Mesenchymal stem cell (in vitro differentiated cells and primary cell): ENCODE measurements around the gene ALG9.

Experiments
- DNase-seq: peaks from one replicate; pipeline ENCODE4 v3.0.0-alpha.2; 2013
- H2AFZ ChIP-seq: one replicate; pipeline ENCODE4 v1.6.1; 2013; ENCODE audit warnings: low read depth, mild to moderate bottlenecking, control low read depth, inconsistent platforms, low read length, moderate library complexity
- H2AK5ac ChIP-seq: 2 replicates; pipeline ENCODE4 v1.6.1; 2013; ENCODE audit warnings: low read length, moderate library complexity, mild to moderate bottlenecking, inconsistent platforms; ENCODE audit not compliant: severe bottlenecking
- H2BK120ac ChIP-seq: one replicate; pipeline ENCODE4 v1.6.1; 2013; ENCODE audit warnings: low read depth, mild to moderate bottlenecking, inconsistent platforms, low read length, moderate library complexity
- H2BK12ac ChIP-seq, 2 experiments: one replicate each; pipeline ENCODE4 v1.6.1; 2013; ENCODE audit warnings: inconsistent platforms in 2 of 2, low read length in 2 of 2, mild to moderate bottlenecking in 2 of 2, moderate library complexity in 2 of 2, control low read depth in 1 of 2
- H2BK15ac ChIP-seq: one replicate; pipeline ENCODE4 v1.6.1; 2013; ENCODE audit warnings: mild to moderate bottlenecking, low read depth, inconsistent platforms; ENCODE audit not compliant: poor library complexity, severe bottlenecking
- H2BK5ac ChIP-seq: 2 replicates; pipeline ENCODE4 v1.6.1; 2013; ENCODE audit warnings: low read depth, mild to moderate bottlenecking, low read length, control low read depth, inconsistent platforms; ENCODE audit not compliant: poor library complexity, severe bottlenecking
- H3K14ac ChIP-seq, 2 experiments: one replicate each; pipeline ENCODE4 v1.6.1; 2013; ENCODE audit warnings: inconsistent platforms in 2 of 2, low read length in 2 of 2, control low read depth in 1 of 2, mild to moderate bottlenecking in 1 of 2, moderate library complexity in 1 of 2
- H3K18ac ChIP-seq, 2 experiments: one replicate each; pipeline ENCODE4 v1.6.1; 2013; ENCODE audit warnings: inconsistent platforms in 2 of 2, low read length in 2 of 2, control low read depth in 1 of 2, low read depth in 1 of 2, mild to moderate bottlenecking in 1 of 2
- H3K23ac ChIP-seq, 2 experiments: one replicate each; pipeline ENCODE4 v1.6.1; 2013; ENCODE audit warnings: inconsistent platforms in 2 of 2, low read length in 2 of 2, mild to moderate bottlenecking in 2 of 2, moderate library complexity in 2 of 2, control low read depth in 1 of 2
- H3K27ac ChIP-seq: 2 replicates; pipeline ENCODE4 v1.5.1; 2013; ENCODE audit warnings: mild to moderate bottlenecking, moderate library complexity, low read length, control low read depth, inconsistent platforms; ENCODE audit not compliant: poor library complexity, severe bottlenecking
- H3K27me3 ChIP-seq, 2 experiments: 2 replicates each; pipeline versions ENCODE4 v1.6.1 to v1.7.0; 2013; ENCODE audit warnings: low read length in 2 of 2, mild to moderate bottlenecking in 2 of 2, moderate library complexity in 2 of 2, control low read depth in 1 of 2, inconsistent platforms in 1 of 2; ENCODE audit not compliant: control insufficient read depth in 1 of 2, insufficient read depth in 1 of 2
- H3K36me3 ChIP-seq, 2 experiments: 2 replicates each; pipeline versions ENCODE4 v1.6.1 to v1.7.0; 2013; ENCODE audit warnings: low read length in 2 of 2, control low read depth in 1 of 2, inconsistent platforms in 1 of 2, low read depth in 1 of 2, mild to moderate bottlenecking in 1 of 2; ENCODE audit not compliant: insufficient read depth in 2 of 2, control insufficient read depth in 1 of 2
- H3K4ac ChIP-seq, 2 experiments: one replicate each; pipeline ENCODE4 v1.6.1; 2013; ENCODE audit warnings: inconsistent platforms in 2 of 2, low read length in 2 of 2, mild to moderate bottlenecking in 2 of 2, moderate library complexity in 2 of 2, control low read depth in 1 of 2, low read depth in 1 of 2
- H3K4me1 ChIP-seq: 2 replicates; pipeline ENCODE4 v1.6.1; 2013; ENCODE audit warnings: low read depth, low read length, control low read depth; ENCODE audit not compliant: control insufficient read depth, insufficient read depth
- H3K4me2 ChIP-seq: 2 replicates; pipeline ENCODE4 v1.6.1; 2013; ENCODE audit warnings: low read length, mild to moderate bottlenecking, inconsistent platforms; ENCODE audit not compliant: poor library complexity, severe bottlenecking
- H3K4me3 ChIP-seq, 2 experiments: 2 replicates each; pipeline versions ENCODE4 v1.5.1 to v1.7.0; 2013; ENCODE audit warnings: low read length in 2 of 2, mild to moderate bottlenecking in 2 of 2, control low read depth in 1 of 2, low read depth in 1 of 2; ENCODE audit not compliant: insufficient read depth in 1 of 2
- H3K79me1 ChIP-seq: replicated peaks from 2 replicates; pipeline ENCODE4 v1.6.1; 2013; ENCODE audit warnings: mild to moderate bottlenecking, control low read depth, low read length, inconsistent platforms; ENCODE audit not compliant: poor library complexity, severe bottlenecking
- H3K9ac ChIP-seq: 2 replicates; pipeline ENCODE4 v1.7.0; 2013; ENCODE audit warnings: mild to moderate bottlenecking, low read length, moderate library complexity
- H3K9me3 ChIP-seq: 2 replicates; pipeline ENCODE4 v1.7.0; 2013; ENCODE audit warnings: mild to moderate bottlenecking, low read length; ENCODE audit not compliant: control insufficient read depth
- H4K8ac ChIP-seq: one replicate; pipeline ENCODE4 v1.6.1; 2013; ENCODE audit warnings: inconsistent platforms, mild to moderate bottlenecking, low read length, moderate library complexity
- H4K91ac ChIP-seq: one replicate; pipeline ENCODE4 v1.6.1; 2013; ENCODE audit warnings: mild to moderate bottlenecking, low read length, inconsistent platforms
- WGBS: methylation state at CpG from one replicate; pipeline ENCODE4 v1.1.7; 2013; ENCODE audit warnings: mixed read lengths; 5-methylcytosine and 5-hydroxymethylcytosine counted together

ALG9 gene

DNA sequence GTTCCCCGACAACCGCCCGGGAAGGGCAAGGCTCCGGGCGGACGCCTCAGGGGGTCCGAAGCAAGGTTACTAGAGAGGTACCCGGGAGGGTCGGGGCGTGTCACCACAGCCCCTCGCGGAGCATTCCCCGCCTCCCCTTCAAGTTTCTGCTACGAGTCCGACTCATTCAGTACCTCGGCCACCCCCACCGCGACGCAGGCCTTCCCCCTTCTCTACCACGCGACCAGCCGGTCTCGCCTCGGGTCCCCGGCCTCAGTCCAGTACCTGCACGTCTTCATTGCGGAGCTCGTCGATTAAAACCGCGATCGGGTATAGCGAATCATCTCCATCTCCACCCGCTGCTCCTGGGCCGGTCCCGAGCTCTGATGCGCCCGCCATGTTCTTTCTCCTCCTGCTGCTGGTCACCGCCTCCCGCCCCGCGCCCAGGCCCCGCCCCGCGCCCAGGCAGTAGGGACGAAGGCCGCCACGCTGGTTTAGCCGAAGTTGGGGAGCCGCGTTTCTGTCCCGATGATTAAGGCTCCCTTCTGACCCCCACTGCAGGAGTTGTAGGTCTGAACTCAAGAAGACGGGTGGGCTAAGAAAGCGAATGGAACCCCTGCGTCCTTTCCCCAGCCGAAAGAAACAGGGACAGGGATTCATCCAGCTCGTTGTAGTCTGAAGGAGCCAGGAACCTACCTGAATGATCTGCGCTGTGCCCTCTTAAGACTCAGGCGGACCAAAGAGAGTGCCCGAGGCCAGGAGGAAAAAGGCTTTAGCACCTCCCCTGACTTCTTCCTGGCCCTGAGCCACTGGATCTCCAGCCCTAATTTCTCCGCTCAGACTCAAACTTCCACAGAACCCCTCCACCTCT is 105.2 kb downstream of the ALG9 start, which contains the start of gene PPP2R1B:
TSS of gene PPP2R1B (minus strand) at position 406 of the 850 bp plus-strand sequence. CDS start at position 378, 28 bp downstream.
- peak within 1 kb of the TSS; percentile 36 to 76 for H3K14ac ChIP-seq
- H3K18ac ChIP-seq, result peak within 1 kb of the TSS; percentile 79 to 92
- no peaks in the 10 kb centered on the region for H3K4me1 ChIP-seq
- peak within 1 kb of the TSS; percentile 22 for H2BK5ac ChIP-seq
- H2BK120ac ChIP-seq, result peak within 1 kb of the TSS; percentile 27
- peak within 1 kb of the TSS; percentile 74 to 95 for H3K4me3 ChIP-seq
- H2BK12ac ChIP-seq, result no peak within 1 kb of the TSS
- no peaks in the 10 kb centered on the region for H3K27me3 ChIP-seq
- H3K79me1 ChIP-seq, result peaks cover 13% of the 10 kb centered on the region
- H3K27ac ChIP-seq, result peak within 1 kb of the TSS; percentile 79
- H3K4ac ChIP-seq, result peak within 1 kb of the TSS; percentile 5 to 80
- no peaks in the 10 kb centered on the region for H3K9me3 ChIP-seq
- WGBS, result under 1% methylated on average over 61 of the region's 61 CpGs
- peak within 1 kb of the TSS; percentile 72 for H2AFZ ChIP-seq
- H4K91ac ChIP-seq, result peak within 1 kb of the TSS; percentile 75
- peaks cover 12 to 33% of the 10 kb centered on the region in 2 experiments for H3K36me3 ChIP-seq
- no peak within 1 kb of the TSS for H2AK5ac ChIP-seq
- peak within 1 kb of the TSS; percentile 92 for H3K9ac ChIP-seq
- peak within 1 kb of the TSS; percentile 99 for H2BK15ac ChIP-seq
- H3K4me2 ChIP-seq, result peak within 1 kb of the TSS; percentile 84
- H4K8ac ChIP-seq, result peak within 1 kb of the TSS; percentile 85
- peak; percentile 77 for DNase-seq
- peak within 1 kb of the TSS in 1 of 2 experiments; percentile 68 for H3K23ac ChIP-seq

DNA sequence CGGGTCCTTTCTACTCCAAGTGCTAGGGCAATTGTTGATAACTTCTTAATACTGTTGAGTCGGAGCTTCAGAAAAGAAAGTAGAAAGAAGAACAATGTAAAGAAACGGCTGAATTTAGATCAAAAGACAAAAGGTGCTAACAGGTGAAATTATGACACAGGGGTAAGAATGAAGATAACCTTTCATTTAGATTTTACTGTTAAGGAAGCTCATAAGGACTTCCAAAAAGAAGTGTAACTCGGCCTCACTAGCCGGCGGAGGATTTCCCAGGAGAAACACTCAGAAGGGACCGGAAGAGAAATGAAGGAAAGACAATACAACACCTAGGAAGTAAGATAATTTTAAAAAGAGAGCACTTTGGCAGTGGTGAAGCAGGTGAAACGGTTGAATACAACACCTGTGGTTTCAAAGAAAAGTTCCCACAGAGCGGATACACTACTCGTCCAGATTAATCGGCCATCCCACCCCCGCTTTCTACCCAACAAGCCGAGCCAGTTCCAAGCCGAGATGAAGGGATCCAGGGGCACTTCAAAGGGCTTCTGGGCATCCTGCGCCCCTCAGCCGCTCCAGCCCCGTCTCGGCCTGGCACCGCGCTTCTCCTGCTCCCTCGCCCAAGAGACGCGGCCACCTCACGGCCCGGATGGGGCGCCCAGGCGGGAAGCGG is 105.9 kb downstream of the ALG9 start:
- peaks cover 15 to 40% of the 10 kb centered on the region in 2 experiments for H3K36me3 ChIP-seq
- H3K4me3 ChIP-seq, result peak overlapping the region; percentile 74 to 95
- no peak overlapping the region for H3K27ac ChIP-seq
- H3K4ac ChIP-seq, result peak overlapping the region; percentile 5 to 80
- H3K23ac ChIP-seq, result peak overlapping the region in 1 of 2 experiments; percentile 68
- peak overlapping the region; percentile 69 for H3K4me2 ChIP-seq
- 3% methylated on average over 28 of the region's 28 CpGs for WGBS
- peak overlapping the region; percentile 79 to 92 for H3K18ac ChIP-seq
- H3K14ac ChIP-seq, result peak overlapping the region in 1 of 2 experiments; percentile 76
- H3K9me3 ChIP-seq, result no peaks in the 10 kb centered on the region
- peak overlapping the region; percentile 99 for H2BK15ac ChIP-seq
- no peak overlapping the region for H2BK12ac ChIP-seq
- DNase-seq, result peak; percentile 22
- no peak overlapping the region for H2AK5ac ChIP-seq
- H3K79me1 ChIP-seq, result peaks cover 17% of the 10 kb centered on the region
- H2AFZ ChIP-seq, result peak overlapping the region; percentile 7
- H3K9ac ChIP-seq, result peak overlapping the region; percentile 92
- H3K27me3 ChIP-seq, result no peaks in the 10 kb centered on the region
- H2BK5ac ChIP-seq, result peak overlapping the region; percentile 22
- no peak overlapping the region for H2BK120ac ChIP-seq
- peak overlapping the region; percentile 3 for H4K91ac ChIP-seq
- no peak overlapping the region for H4K8ac ChIP-seq
- no peaks in the 10 kb centered on the region for H3K4me1 ChIP-seq

DNA sequence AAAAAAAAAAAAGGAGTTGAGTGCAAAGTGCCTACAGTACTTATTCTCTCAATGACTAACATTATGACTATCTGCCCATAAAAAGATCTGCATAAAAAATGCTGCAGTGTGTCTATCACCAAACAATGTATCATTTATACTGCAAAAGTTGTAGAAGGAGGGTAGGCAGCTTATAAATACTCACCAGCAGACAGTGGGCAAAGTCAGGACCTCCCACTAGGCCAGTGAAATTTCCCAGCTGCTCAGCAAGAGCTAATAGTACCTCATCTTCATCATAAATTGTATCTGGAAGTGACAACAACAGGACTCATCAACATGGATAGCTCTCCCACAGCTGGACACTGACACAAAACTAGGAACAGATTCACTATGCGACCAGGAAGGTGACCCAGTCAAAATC is 106.8 kb downstream of the ALG9 start:
- peaks cover 21 to 49% of the 10 kb centered on the region in 2 experiments for H3K36me3 ChIP-seq
- DNase-seq, result peak; percentile 37
- no peak overlapping the region for H2BK15ac ChIP-seq
- H3K4me1 ChIP-seq, result no peaks in the 10 kb centered on the region
- H3K27me3 ChIP-seq, result no peaks in the 10 kb centered on the region
- peak overlapping the region; percentile 47 for H3K4me2 ChIP-seq
- H3K14ac ChIP-seq, result no peak overlapping the region
- no peaks in the 10 kb centered on the region for H3K9me3 ChIP-seq
- no peak overlapping the region for H2AK5ac ChIP-seq
- WGBS, result 53% methylated on average over 1 of the region's 1 CpG
- H3K23ac ChIP-seq, result no peak overlapping the region
- peak overlapping the region; percentile 92 for H3K9ac ChIP-seq
- peaks cover 21% of the 10 kb centered on the region for H3K79me1 ChIP-seq
- H2BK12ac ChIP-seq, result no peak overlapping the region
- no peak overlapping the region for H2AFZ ChIP-seq
- no peak overlapping the region for H3K4ac ChIP-seq
- H2BK120ac ChIP-seq, result no peak overlapping the region
- no peak overlapping the region for H4K8ac ChIP-seq
- H3K27ac ChIP-seq, result no peak overlapping the region
- no peak overlapping the region for H3K18ac ChIP-seq
- H3K4me3 ChIP-seq, result peak overlapping the region in 1 of 2 experiments; percentile 95
- H4K91ac ChIP-seq, result no peak overlapping the region
- no peak overlapping the region for H2BK5ac ChIP-seq
